HG03460 (cell line): Measurements from ENCODE around the gene ZNF524.

Experiments
- ATAC-seq: cut with Tn5 transposase; IDR thresholded peaks from one replicate; pipeline ENCODE4 v1.9.1; 2021; ENCODE audit not compliant: unreplicated experiment

The ZNF524 gene

GRCh38 chr19:55601084-55601483, 996 bp downstream of the ZNF524 start:
- no peak for ATAC-seq

- ATAC-seq: no peak
Measured at GRCh38 chr19:55602104-55603001, 2.3 kb downstream of the ZNF524 start.

GRCh38 chr19:55603115-55603514, 3.0 kb downstream of the ZNF524 start:
- ATAC-seq: no peak

GRCh38 chr19:55603581-55604292, 3.6 kb downstream of the ZNF524 start:
- ATAC-seq: no peak

GRCh38 chr19:55605207-55605636, 5.1 kb downstream of the ZNF524 start:
- peak; percentile 67 for ATAC-seq

- ATAC-seq: peak; percentile 37
Measured at GRCh38 chr19:55605637-55606470, 5.8 kb downstream of the ZNF524 start, which contains the start of gene ZNF865. Gene ZNF865, plus strand, starts transcription at chr19:55605647. Its CDS starts 7,972 bp downstream, at chr19:55613619.

GRCh38 chr19:55606471-55606787, 6.3 kb downstream of the ZNF524 start:
- ATAC-seq: no peak

- no peak for ATAC-seq
Measured at GRCh38 chr19:55606817-55607216, 6.7 kb downstream of the ZNF524 start.

- no peak for ATAC-seq
Measured at GRCh38 chr19:55609326-55609725, 9.2 kb downstream of the ZNF524 start.

GRCh38 chr19:55611300-55611982, 11.4 kb downstream of the ZNF524 start:
- no peak for ATAC-seq

- ATAC-seq: no peak
Measured at GRCh38 chr19:55611983-55612645, 12.0 kb downstream of the ZNF524 start.

GRCh38 chr19:55613396-55613795, 13.3 kb downstream of the ZNF524 start:
- no peak for ATAC-seq

GRCh38 chr19:55613930-55614710, 14.0 kb downstream of the ZNF524 start:
- no peak for ATAC-seq

- ATAC-seq: no peak
Measured at GRCh38 chr19:55614711-55615542, 14.8 kb downstream of the ZNF524 start.

- ATAC-seq: no peak
Measured at GRCh38 chr19:55615543-55616394, 15.7 kb downstream of the ZNF524 start.

- no peak for ATAC-seq
Measured at GRCh38 chr19:55616395-55616875, 16.3 kb downstream of the ZNF524 start.

GRCh38 chr19:55617426-55617825, 17.3 kb downstream of the ZNF524 start:
- no peak for ATAC-seq
